ENCODE data around the gene SLC17A9.

SLC17A9 gene

GRCh38 chr20:62969179-62969760, 16.8 kb downstream of the SLC17A9 start:
- no peak for DNase-seq

- DNase-seq: no peak
Measured at GRCh38 chr20:62969939-62970306, 17.4 kb downstream of the SLC17A9 start.

- no peak for DNase-seq
Measured at GRCh38 chr20:62970307-62971210, 18.1 kb downstream of the SLC17A9 start.

- no peak for DNase-seq
Measured at GRCh38 chr20:62971211-62971949, 18.9 kb downstream of the SLC17A9 start.

- peak; percentile 70 to 84 for DNase-seq
Measured at GRCh38 chr20:62971950-62972844, 19.7 kb downstream of the SLC17A9 start.

GRCh38 chr20:62972845-62973745, 20.6 kb downstream of the SLC17A9 start:
- DNase-seq: no peak

GRCh38 chr20:62975251-62975760, 22.8 kb downstream of the SLC17A9 start:
- DNase-seq: no peak

GRCh38 chr20:62975812-62976508, 23.5 kb downstream of the SLC17A9 start:
- DNase-seq: no peak

- no peak for DNase-seq
Measured at GRCh38 chr20:62976886-62977285, 24.4 kb downstream of the SLC17A9 start.

GRCh38 chr20:62977613-62978560, 25.4 kb downstream of the SLC17A9 start:
- DNase-seq: no peak

GRCh38 chr20:62978561-62978943, 26.0 kb downstream of the SLC17A9 start:
- DNase-seq: no peak

- no peak for DNase-seq
Measured at GRCh38 chr20:62979310-62979709, 26.8 kb downstream of the SLC17A9 start.

- peak; percentile 22 to 64 for DNase-seq
Measured at GRCh38 chr20:62979876-62980373, 27.4 kb downstream of the SLC17A9 start.

- DNase-seq: peak; percentile 68 to 82
Measured at GRCh38 chr20:62980380-62980960, 28.0 kb downstream of the SLC17A9 start.

GRCh38 chr20:62980970-62981369, 28.5 kb downstream of the SLC17A9 start:
- DNase-seq: peak; percentile 66 to 77

GRCh38 chr20:62982124-62983075, 29.9 kb downstream of the SLC17A9 start:
- peak in 1 of 2 experiments; percentile 26 for DNase-seq

- DNase-seq: no peak
Measured at GRCh38 chr20:62983210-62983609, 30.7 kb downstream of the SLC17A9 start.

Measured in NCI-H524 (cell line).